Activated T-helper 1 cell treated with Interleukin-2 at 50 U/mL for 16 hours (primary cell): ENCODE results near the gene DAB2IP.
"Not testable (repeated sequence)": the region's sequence is repeated elsewhere in the genome, so short reads cannot be mapped to it uniquely, and the experiment has no call there.

Source experiments
- DNase-seq: peaks from one replicate; pipeline ENCODE4 v3.0.0-alpha.2; 2020; ENCODE audit warnings: low read depth

The DAB2IP gene

GRCh38 chr9:121626012-121626411 is 25.4 kb upstream of the DAB2IP start:
- DNase-seq = no peak

- no peak for DNase-seq
Observed at GRCh38 chr9:121627427-121627826, 24.0 kb upstream of the DAB2IP start.

GRCh38 chr9:121628401-121628800 is 23.0 kb upstream of the DAB2IP start:
- no peak for DNase-seq

- DNase-seq = no peak
Observed at GRCh38 chr9:121631115-121631514, 20.3 kb upstream of the DAB2IP start.

- DNase-seq = no peak
Observed at GRCh38 chr9:121631978-121632418, 19.4 kb upstream of the DAB2IP start.

- DNase-seq = no peak
Observed at GRCh38 chr9:121633119-121633714, 18.2 kb upstream of the DAB2IP start.

GRCh38 chr9:121633736-121634135 is 17.7 kb upstream of the DAB2IP start:
- no peak for DNase-seq

- DNase-seq = no peak
Observed at GRCh38 chr9:121634329-121635261, 16.8 kb upstream of the DAB2IP start.

- no peak for DNase-seq
Observed at GRCh38 chr9:121635300-121635876, 16.0 kb upstream of the DAB2IP start.

- no peak for DNase-seq
Observed at GRCh38 chr9:121636341-121636865, 15.0 kb upstream of the DAB2IP start.

GRCh38 chr9:121636978-121637712 is 14.3 kb upstream of the DAB2IP start:
- no peak for DNase-seq

GRCh38 chr9:121637713-121638220 is 13.7 kb upstream of the DAB2IP start:
- no peak for DNase-seq

- DNase-seq = no peak
Observed at GRCh38 chr9:121638399-121638798, 13.0 kb upstream of the DAB2IP start.

- DNase-seq = no peak
Observed at GRCh38 chr9:121638901-121639592, 12.4 kb upstream of the DAB2IP start.

GRCh38 chr9:121639619-121640018 is 11.8 kb upstream of the DAB2IP start:
- no peak for DNase-seq

GRCh38 chr9:121640076-121640475 is 11.4 kb upstream of the DAB2IP start:
- DNase-seq = no peak

GRCh38 chr9:121640491-121641223 is 10.8 kb upstream of the DAB2IP start:
- no peak for DNase-seq

- DNase-seq = no peak
Observed at GRCh38 chr9:121641224-121641611, 10.2 kb upstream of the DAB2IP start.

- no peak for DNase-seq
Observed at GRCh38 chr9:121642758-121643157, 8.7 kb upstream of the DAB2IP start.

GRCh38 chr9:121643473-121643872 is 8.0 kb upstream of the DAB2IP start:
- no peak for DNase-seq

- DNase-seq = not testable (repeated sequence)
Observed at GRCh38 chr9:121644040-121644439, 7.4 kb upstream of the DAB2IP start.
